ENCODE measurements around the gene CYP24A1. TPM values are rescaled to one million over a fixed set of nuclear protein-coding genes. Genes with fewer than 3 reads are reported as not detected.
A peak's percentile ranks its signal among the peaks of the same experiment; 100 is the strongest.

Gene CYP24A1
- polyA plus RNA-seq, 1 donor from 2014 or later, result 0.12 TPM

DNA sequence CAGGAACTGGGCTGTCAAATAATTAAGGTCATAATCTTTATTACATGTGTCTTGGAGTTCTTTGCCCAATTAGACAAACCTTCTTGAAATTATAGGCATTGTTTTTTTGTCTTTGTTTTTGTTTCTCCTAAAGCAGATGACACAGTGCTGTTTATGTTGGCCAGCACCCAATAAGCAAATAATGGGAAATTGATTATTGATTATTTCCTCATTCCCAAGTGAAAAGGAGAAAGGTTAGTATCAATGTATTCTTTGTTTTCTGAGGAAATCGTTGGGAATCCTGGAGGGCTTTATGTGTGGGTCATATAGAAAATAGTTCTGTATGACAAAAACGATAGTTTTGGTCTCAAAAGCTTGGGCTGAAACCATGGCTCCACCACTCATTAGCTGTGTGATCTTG lies 4.5 kb upstream of the CYP24A1 start:
- Histone ChIP-seq H3F3A (ENCODE audit: insufficient read depth, low read length, poor library complexity, severe bottlenecking) (no peaks in the 10 kb centered on the region), H3K4me3 (ENCODE audit: low read length) (no peak overlapping the region), H4K20me1 (ENCODE audit: insufficient read depth) (no peaks in the 10 kb centered on the region), H3K4me2 (ENCODE audit: low read length) (no peak overlapping the region), H3K36me3 (ENCODE audit: insufficient read depth, low read length) (no peaks in the 10 kb centered on the region), H3K9me3 (ENCODE audit: low read length) (no peaks in the 10 kb centered on the region), H2AFZ (ENCODE audit: low read depth, low read length) (no peak overlapping the region), H3K27me3 (ENCODE audit: insufficient read depth, low read depth, low read length) (peaks cover 30% of the 10 kb centered on the region), H3K79me2 (replicated peaks; ENCODE audit: insufficient read depth, low read length) (no peaks in the 10 kb centered on the region), H3K27ac (ENCODE audit: low read length) (no peak overlapping the region), H3K9me2 (ENCODE audit: insufficient read depth, low read length) (no peaks in the 10 kb centered on the region), H3K9ac (ENCODE audit: low read length) (no peak overlapping the region)
- TF ChIP-seq TAF1 (IDR thresholded peaks at IDR 0.05; ENCODE audit: low read depth) (no peak), RAD21 (conservative IDR thresholded peaks at IDR 0.05) (no peak), EP300 (conservative IDR thresholded peaks at IDR 0.05; ENCODE audit: poor library complexity, severe bottlenecking) (no peak), POLR2AphosphoS5 (IDR thresholded peaks at IDR 0.05) (no peak), EZH2 (IDR thresholded peaks at IDR 0.05; ENCODE audit: borderline replicate concordance, insufficient read depth, low read length, poor library complexity, severe bottlenecking) (no peak), SMC3 (conservative IDR thresholded peaks at IDR 0.05; ENCODE audit: poor library complexity) (no peak), MXI1 (conservative IDR thresholded peaks at IDR 0.05; ENCODE audit: poor library complexity, severe bottlenecking) (no peak)
- TF ChIP-seq, protein P1, sequence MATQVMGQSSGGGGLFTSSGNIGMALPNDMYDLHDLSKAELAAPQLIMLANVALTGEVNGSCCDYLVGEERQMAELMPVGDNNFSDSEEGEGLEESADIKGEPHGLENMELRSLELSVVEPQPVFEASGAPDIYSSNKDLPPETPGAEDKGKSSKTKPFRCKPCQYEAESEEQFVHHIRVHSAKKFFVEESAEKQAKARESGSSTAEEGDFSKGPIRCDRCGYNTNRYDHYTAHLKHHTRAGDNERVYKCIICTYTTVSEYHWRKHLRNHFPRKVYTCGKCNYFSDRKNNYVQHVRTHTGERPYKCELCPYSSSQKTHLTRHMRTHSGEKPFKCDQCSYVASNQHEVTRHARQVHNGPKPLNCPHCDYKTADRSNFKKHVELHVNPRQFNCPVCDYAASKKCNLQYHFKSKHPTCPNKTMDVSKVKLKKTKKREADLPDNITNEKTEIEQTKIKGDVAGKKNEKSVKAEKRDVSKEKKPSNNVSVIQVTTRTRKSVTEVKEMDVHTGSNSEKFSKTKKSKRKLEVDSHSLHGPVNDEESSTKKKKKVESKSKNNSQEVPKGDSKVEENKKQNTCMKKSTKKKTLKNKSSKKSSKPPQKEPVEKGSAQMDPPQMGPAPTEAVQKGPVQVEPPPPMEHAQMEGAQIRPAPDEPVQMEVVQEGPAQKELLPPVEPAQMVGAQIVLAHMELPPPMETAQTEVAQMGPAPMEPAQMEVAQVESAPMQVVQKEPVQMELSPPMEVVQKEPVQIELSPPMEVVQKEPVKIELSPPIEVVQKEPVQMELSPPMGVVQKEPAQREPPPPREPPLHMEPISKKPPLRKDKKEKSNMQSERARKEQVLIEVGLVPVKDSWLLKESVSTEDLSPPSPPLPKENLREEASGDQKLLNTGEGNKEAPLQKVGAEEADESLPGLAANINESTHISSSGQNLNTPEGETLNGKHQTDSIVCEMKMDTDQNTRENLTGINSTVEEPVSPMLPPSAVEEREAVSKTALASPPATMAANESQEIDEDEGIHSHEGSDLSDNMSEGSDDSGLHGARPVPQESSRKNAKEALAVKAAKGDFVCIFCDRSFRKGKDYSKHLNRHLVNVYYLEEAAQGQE (IDR thresholded peaks at IDR 0.05; ENCODE audit: borderline replicate concordance), result no peak
- TF ChIP-seq, protein P2, sequence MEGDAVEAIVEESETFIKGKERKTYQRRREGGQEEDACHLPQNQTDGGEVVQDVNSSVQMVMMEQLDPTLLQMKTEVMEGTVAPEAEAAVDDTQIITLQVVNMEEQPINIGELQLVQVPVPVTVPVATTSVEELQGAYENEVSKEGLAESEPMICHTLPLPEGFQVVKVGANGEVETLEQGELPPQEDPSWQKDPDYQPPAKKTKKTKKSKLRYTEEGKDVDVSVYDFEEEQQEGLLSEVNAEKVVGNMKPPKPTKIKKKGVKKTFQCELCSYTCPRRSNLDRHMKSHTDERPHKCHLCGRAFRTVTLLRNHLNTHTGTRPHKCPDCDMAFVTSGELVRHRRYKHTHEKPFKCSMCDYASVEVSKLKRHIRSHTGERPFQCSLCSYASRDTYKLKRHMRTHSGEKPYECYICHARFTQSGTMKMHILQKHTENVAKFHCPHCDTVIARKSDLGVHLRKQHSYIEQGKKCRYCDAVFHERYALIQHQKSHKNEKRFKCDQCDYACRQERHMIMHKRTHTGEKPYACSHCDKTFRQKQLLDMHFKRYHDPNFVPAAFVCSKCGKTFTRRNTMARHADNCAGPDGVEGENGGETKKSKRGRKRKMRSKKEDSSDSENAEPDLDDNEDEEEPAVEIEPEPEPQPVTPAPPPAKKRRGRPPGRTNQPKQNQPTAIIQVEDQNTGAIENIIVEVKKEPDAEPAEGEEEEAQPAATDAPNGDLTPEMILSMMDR (IDR thresholded peaks at IDR 0.05; ENCODE audit: poor library complexity, severe bottlenecking), result no peak

DNA sequence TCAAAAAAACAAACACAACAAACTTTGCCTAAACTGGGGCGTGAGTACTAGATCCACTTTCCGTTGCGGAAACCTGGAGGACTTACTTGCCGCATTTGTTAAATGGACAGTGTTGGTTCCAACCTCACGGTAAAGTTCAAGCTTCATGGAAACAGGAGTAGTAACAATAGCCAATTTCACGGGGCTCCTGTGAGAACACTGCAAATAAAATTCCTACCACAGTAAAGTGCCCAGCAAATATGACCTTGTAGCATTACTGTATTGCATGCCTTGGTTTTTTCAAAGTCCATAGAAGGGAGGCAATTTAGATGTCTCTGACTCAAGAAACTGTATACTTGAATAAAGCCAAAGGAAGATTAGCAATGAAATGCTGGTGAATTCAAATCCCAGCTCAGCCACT lies 3.6 kb upstream of the CYP24A1 start:
- Histone ChIP-seq H3K9ac (ENCODE audit: low read length) (no peak overlapping the region), H3K36me3 (ENCODE audit: insufficient read depth, low read length) (no peaks in the 10 kb centered on the region), H3K4me2 (ENCODE audit: low read length) (no peak overlapping the region), H3K9me3 (ENCODE audit: low read length) (no peaks in the 10 kb centered on the region), H4K20me1 (ENCODE audit: insufficient read depth) (no peaks in the 10 kb centered on the region), H3K27ac (ENCODE audit: low read length) (no peak overlapping the region), H3F3A (ENCODE audit: insufficient read depth, low read length, poor library complexity, severe bottlenecking) (no peaks in the 10 kb centered on the region), H3K79me2 (replicated peaks; ENCODE audit: insufficient read depth, low read length) (no peaks in the 10 kb centered on the region), H2AFZ (ENCODE audit: low read depth, low read length) (no peak overlapping the region), H3K9me2 (ENCODE audit: insufficient read depth, low read length) (no peaks in the 10 kb centered on the region), H3K4me3 (ENCODE audit: low read length) (no peak overlapping the region), H3K27me3 (ENCODE audit: insufficient read depth, low read depth, low read length) (peaks cover 39% of the 10 kb centered on the region)
- TF ChIP-seq EP300 (conservative IDR thresholded peaks at IDR 0.05; ENCODE audit: poor library complexity, severe bottlenecking) (no peak), TAF1 (IDR thresholded peaks at IDR 0.05; ENCODE audit: low read depth) (no peak)

DNA sequence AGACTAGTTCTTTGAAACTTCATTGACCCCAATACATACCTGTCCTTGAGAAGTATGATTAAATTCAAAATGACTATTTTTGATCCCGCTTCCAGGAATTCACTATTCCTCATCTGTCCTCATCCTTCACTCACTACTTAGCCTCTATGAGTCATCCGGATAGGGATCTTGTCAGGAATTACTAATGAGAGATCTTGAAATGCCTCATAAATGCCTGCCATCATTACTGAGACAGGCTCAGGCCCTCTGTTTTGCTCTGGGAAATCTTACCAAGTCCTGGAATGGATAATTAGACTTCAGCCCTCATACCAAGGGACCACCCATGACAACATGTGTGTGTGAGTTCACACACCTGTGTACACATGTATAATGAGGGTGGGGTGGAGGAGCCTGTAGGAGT lies 2.8 kb upstream of the CYP24A1 start:
- H3K27ac ChIP-seq (ENCODE audit: low read length), result no peak overlapping the region
- H3F3A ChIP-seq (ENCODE audit: insufficient read depth, low read length, poor library complexity, severe bottlenecking), result no peaks in the 10 kb centered on the region
- H4K20me1 ChIP-seq (ENCODE audit: insufficient read depth), result no peaks in the 10 kb centered on the region
- no peaks in the 10 kb centered on the region for H3K79me2 ChIP-seq (replicated peaks; ENCODE audit: insufficient read depth, low read length)
- no peak overlapping the region for H3K9ac ChIP-seq (ENCODE audit: low read length)
- H3K9me3 ChIP-seq (ENCODE audit: low read length), result no peaks in the 10 kb centered on the region
- no peak overlapping the region for H3K4me3 ChIP-seq (ENCODE audit: low read length)
- H3K27me3 ChIP-seq (ENCODE audit: insufficient read depth, low read depth, low read length), result peaks cover 47% of the 10 kb centered on the region
- no peaks in the 10 kb centered on the region for H3K9me2 ChIP-seq (ENCODE audit: insufficient read depth, low read length)
- TF ChIP-seq EZH2 (IDR thresholded peaks at IDR 0.05; ENCODE audit: borderline replicate concordance, insufficient read depth, low read length, poor library complexity, severe bottlenecking) (no peak), MXI1 (conservative IDR thresholded peaks at IDR 0.05; ENCODE audit: poor library complexity, severe bottlenecking) (no peak), EP300 (conservative IDR thresholded peaks at IDR 0.05; ENCODE audit: poor library complexity, severe bottlenecking) (no peak), POLR2AphosphoS5 (IDR thresholded peaks at IDR 0.05) (no peak), TAF1 (IDR thresholded peaks at IDR 0.05; ENCODE audit: low read depth) (no peak)
- TF ChIP-seq, protein P1 (IDR thresholded peaks at IDR 0.05; ENCODE audit: borderline replicate concordance), result peak; percentile 32
- no peak overlapping the region for H3K4me2 ChIP-seq (ENCODE audit: low read length)
- no peak overlapping the region for H2AFZ ChIP-seq (ENCODE audit: low read depth, low read length)
- H3K36me3 ChIP-seq (ENCODE audit: insufficient read depth, low read length), result no peaks in the 10 kb centered on the region
